ENCODE data around the gene PPP1R14B. TPM values are rescaled to one million over a fixed set of nuclear protein-coding genes. Genes with fewer than 3 reads are reported as not detected.

The PPP1R14B gene
- total and polyA plus RNA-seq, 2 of the 13 experiments (the other 11 are each of a cell fraction or from before 2014, with no cell fraction given): 110 to 148 TPM

- TF ChIP-seq, protein P1, sequence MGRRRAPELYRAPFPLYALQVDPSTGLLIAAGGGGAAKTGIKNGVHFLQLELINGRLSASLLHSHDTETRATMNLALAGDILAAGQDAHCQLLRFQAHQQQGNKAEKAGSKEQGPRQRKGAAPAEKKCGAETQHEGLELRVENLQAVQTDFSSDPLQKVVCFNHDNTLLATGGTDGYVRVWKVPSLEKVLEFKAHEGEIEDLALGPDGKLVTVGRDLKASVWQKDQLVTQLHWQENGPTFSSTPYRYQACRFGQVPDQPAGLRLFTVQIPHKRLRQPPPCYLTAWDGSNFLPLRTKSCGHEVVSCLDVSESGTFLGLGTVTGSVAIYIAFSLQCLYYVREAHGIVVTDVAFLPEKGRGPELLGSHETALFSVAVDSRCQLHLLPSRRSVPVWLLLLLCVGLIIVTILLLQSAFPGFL (CRISPR knock-in tag; IDR thresholded peaks at IDR 0.05): no peak
- TF ChIP-seq NFE2 (CRISPR knock-in tag; IDR thresholded peaks at IDR 0.05): no peak
- 0 out of 2 replicates have a peak, but pooled peaks have one; percentile 65 for TF ChIP-seq ZNF44 (CRISPR knock-in tag; IDR thresholded peaks at IDR 0.05)
- TF ChIP-seq ZBTB7B (CRISPR knock-in tag; IDR thresholded peaks at IDR 0.05): 0 out of 2 replicates have a peak, but pooled peaks have one; percentile 62
- TF ChIP-seq, protein P2, sequence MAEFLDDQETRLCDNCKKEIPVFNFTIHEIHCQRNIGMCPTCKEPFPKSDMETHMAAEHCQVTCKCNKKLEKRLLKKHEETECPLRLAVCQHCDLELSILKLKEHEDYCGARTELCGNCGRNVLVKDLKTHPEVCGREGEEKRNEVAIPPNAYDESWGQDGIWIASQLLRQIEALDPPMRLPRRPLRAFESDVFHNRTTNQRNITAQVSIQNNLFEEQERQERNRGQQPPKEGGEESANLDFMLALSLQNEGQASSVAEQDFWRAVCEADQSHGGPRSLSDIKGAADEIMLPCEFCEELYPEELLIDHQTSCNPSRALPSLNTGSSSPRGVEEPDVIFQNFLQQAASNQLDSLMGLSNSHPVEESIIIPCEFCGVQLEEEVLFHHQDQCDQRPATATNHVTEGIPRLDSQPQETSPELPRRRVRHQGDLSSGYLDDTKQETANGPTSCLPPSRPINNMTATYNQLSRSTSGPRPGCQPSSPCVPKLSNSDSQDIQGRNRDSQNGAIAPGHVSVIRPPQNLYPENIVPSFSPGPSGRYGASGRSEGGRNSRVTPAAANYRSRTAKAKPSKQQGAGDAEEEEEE (CRISPR knock-in tag; IDR thresholded peaks at IDR 0.05; ENCODE audit: borderline replicate concordance): no peak
- no peak; the same call in 1 of the 2 replicates for TF ChIP-seq JUND (CRISPR knock-in tag; IDR thresholded peaks at IDR 0.05)
- no peak for TF ChIP-seq MTA1 (CRISPR knock-in tag; IDR thresholded peaks at IDR 0.05; ENCODE audit: borderline replicate concordance)
- no peak for TF ChIP-seq ZMAT5 (CRISPR knock-in tag; IDR thresholded peaks at IDR 0.05; ENCODE audit: borderline replicate concordance, low read depth)
- TF ChIP-seq, protein P3, sequence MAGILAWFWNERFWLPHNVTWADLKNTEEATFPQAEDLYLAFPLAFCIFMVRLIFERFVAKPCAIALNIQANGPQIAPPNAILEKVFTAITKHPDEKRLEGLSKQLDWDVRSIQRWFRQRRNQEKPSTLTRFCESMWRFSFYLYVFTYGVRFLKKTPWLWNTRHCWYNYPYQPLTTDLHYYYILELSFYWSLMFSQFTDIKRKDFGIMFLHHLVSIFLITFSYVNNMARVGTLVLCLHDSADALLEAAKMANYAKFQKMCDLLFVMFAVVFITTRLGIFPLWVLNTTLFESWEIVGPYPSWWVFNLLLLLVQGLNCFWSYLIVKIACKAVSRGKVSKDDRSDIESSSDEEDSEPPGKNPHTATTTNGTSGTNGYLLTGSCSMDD (CRISPR knock-in tag; IDR thresholded peaks at IDR 0.05): no peak
- TF ChIP-seq ZNF30 (CRISPR knock-in tag; IDR thresholded peaks at IDR 0.05): no peak
- no peak for TF ChIP-seq JARID2 (CRISPR knock-in tag; IDR thresholded peaks at IDR 0.05; ENCODE audit: insufficient replicate concordance)
- no peak for TF ChIP-seq DMTF1 (CRISPR knock-in tag; IDR thresholded peaks at IDR 0.05)
- TF ChIP-seq SAFB2 (CRISPR knock-in tag; IDR thresholded peaks at IDR 0.05; ENCODE audit: borderline replicate concordance, low read depth): no peak
- no peak for TF ChIP-seq ZNF710 (CRISPR knock-in tag; IDR thresholded peaks at IDR 0.05; ENCODE audit: borderline replicate concordance)
- peak; percentile 74 for TF ChIP-seq HDAC1 (CRISPR knock-in tag; IDR thresholded peaks at IDR 0.05)
- TF ChIP-seq NCOR1 (IDR thresholded peaks at IDR 0.05; ENCODE audit: borderline replicate concordance, low read length): no peak
- TF ChIP-seq, protein P4, sequence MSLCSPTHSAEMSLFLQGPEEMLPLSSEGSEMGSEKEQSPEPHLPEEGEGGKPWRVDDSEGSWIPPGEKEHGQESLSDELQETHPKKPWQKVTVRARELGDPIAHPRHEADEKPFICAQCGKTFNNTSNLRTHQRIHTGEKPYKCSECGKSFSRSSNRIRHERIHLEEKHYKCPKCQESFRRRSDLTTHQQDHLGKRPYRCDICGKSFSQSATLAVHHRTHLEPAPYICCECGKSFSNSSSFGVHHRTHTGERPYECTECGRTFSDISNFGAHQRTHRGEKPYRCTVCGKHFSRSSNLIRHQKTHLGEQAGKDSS (CRISPR knock-in tag; IDR thresholded peaks at IDR 0.05; ENCODE audit: borderline replicate concordance, low read depth): no peak
- TF ChIP-seq HNRNPL (IDR thresholded peaks at IDR 0.05; ENCODE audit: low read depth, low read length): no peak
- no peak for TF ChIP-seq RBAK (CRISPR knock-in tag; IDR thresholded peaks at IDR 0.05)
Observed at GRCh38 chr11:64240435-64241240, 6.1 kb downstream of the PPP1R14B start, which contains the start of gene FKBP2 (continued).

Measured in HepG2 (cell line).